Measurements from ENCODE around the gene RCC2.

- TF ChIP-seq, protein P1, sequence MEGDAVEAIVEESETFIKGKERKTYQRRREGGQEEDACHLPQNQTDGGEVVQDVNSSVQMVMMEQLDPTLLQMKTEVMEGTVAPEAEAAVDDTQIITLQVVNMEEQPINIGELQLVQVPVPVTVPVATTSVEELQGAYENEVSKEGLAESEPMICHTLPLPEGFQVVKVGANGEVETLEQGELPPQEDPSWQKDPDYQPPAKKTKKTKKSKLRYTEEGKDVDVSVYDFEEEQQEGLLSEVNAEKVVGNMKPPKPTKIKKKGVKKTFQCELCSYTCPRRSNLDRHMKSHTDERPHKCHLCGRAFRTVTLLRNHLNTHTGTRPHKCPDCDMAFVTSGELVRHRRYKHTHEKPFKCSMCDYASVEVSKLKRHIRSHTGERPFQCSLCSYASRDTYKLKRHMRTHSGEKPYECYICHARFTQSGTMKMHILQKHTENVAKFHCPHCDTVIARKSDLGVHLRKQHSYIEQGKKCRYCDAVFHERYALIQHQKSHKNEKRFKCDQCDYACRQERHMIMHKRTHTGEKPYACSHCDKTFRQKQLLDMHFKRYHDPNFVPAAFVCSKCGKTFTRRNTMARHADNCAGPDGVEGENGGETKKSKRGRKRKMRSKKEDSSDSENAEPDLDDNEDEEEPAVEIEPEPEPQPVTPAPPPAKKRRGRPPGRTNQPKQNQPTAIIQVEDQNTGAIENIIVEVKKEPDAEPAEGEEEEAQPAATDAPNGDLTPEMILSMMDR (IDR thresholded peaks at IDR 0.05; ENCODE audit: low read depth, low read length), result no peak
- no peak for TF ChIP-seq EZH2phosphoT487 (IDR thresholded peaks at IDR 0.05; ENCODE audit: low read depth)
Observed at GRCh38 chr1:17436380-17437174, 2.9 kb downstream of the RCC2 start.
